Measurements from ENCODE around the gene TUBB2B. TPM values are rescaled to one million over a fixed set of nuclear protein-coding genes. Genes with fewer than 3 reads are reported as not detected.

TUBB2B gene
- total and polyA plus RNA-seq, 2 donors (not counting 1 experiment from before 2014, with no cell fraction given), result 14.7 TPM; not detected in 1

- no peak for ATAC-seq (ENCODE audit: low read depth)
- Histone ChIP-seq H3K4me1 (ENCODE audit: control insufficient read depth in 2 of 2, insufficient read depth in 2 of 2, low read length in 2 of 2) (peaks cover 3 to 8% of the 10 kb centered on the region in 2 donors), H2AFZ (ENCODE audit: insufficient read depth, low read depth, low read length, poor library complexity, severe bottlenecking) (no peak overlapping the region), H3K79me2 (ENCODE audit: control insufficient read depth, insufficient read depth, low read length) (no peaks in the 10 kb centered on the region), H3K9ac (ENCODE audit: low read length) (no peak overlapping the region), H3K4me3 (ENCODE audit: control extremely low read depth in 1 of 5, extremely low read depth in 1 of 5, insufficient read depth in 1 of 5, low read depth in 2 of 5, low read length in 4 of 5) (no peak overlapping the region), H3K27me3 (replicated peaks in 1 of 4; ENCODE audit: control extremely low read depth in 1 of 4, control insufficient read depth in 3 of 4, insufficient read depth in 4 of 4, low read length in 3 of 4) (peaks cover 0 to 17% (median 14%) of the 10 kb centered on the region in 4 experiments), H3K27ac (ENCODE audit: low read length in 2 of 2) (no peak overlapping the region), H4K20me1 (ENCODE audit: control insufficient read depth, insufficient read depth, low read length, poor library complexity, severe bottlenecking) (no peaks in the 10 kb centered on the region), H3K9me3 (ENCODE audit: control extremely low read depth in 1 of 3, control insufficient read depth in 2 of 3, insufficient read depth in 1 of 3, low read length in 2 of 3) (no peaks in the 10 kb centered on the region), H3K36me3 (replicated peaks in 1 of 2; ENCODE audit: control extremely low read depth in 1 of 2, control insufficient read depth in 1 of 2, extremely low read depth in 1 of 2, insufficient read depth in 2 of 2, low read length in 1 of 2) (no peaks in the 10 kb centered on the region), H3K4me2 (replicated peaks; ENCODE audit: low read depth, low read length, poor library complexity, severe bottlenecking) (no peak overlapping the region)
- Mint-ChIP-seq H3K9me3 (ENCODE audit: insufficient read depth) (no peaks in the 10 kb centered on the region), H3K4me3 (no peak overlapping the region), H3K4me1 (peaks cover 4% of the 10 kb centered on the region), H3K27ac (no peak overlapping the region), H3K27me3 (peaks cover 52% of the 10 kb centered on the region)
- TF ChIP-seq EZH2 (IDR thresholded peaks at IDR 0.05; ENCODE audit: borderline replicate concordance, insufficient read depth, low read depth, low read length, poor library complexity, severe bottlenecking) (no peak), CTCF (IDR thresholded peaks at IDR 0.05) (no peak)
- intact Hi-C loops (cut with micrococcal nuclease), result no loop called here
- no peak for DNase-seq
- ChIA-PET POLR2A (no interaction called here), CTCF (interaction anchor here (0.6 to 0.8 kb wide), 2 partner anchors 13 to 111 kb away, joined by 3 to 4 read pairs; no protein-coding TSS in a partner anchor)
- WGBS (ENCODE audit: insufficient coverage), result 60% methylated on average over 21 of the region's 24 CpGs
Observed at GRCh38 chr6:3237761-3238662, 10.6 kb upstream of the TUBB2B start.

GRCh38 chr6:3236005-3236404 lies 8.6 kb upstream of the TUBB2B start:
- H3K79me2 ChIP-seq (ENCODE audit: control insufficient read depth, insufficient read depth, low read length), result no peaks in the 10 kb centered on the region
- no peak for TF ChIP-seq EZH2 (IDR thresholded peaks at IDR 0.05; ENCODE audit: borderline replicate concordance, insufficient read depth, low read depth, low read length, poor library complexity, severe bottlenecking)
- no peak for TF ChIP-seq CTCF (IDR thresholded peaks at IDR 0.05)
- no peak overlapping the region for H3K27ac ChIP-seq (ENCODE audit: low read length in 2 of 2)
- H3K4me2 ChIP-seq (replicated peaks; ENCODE audit: low read depth, low read length, poor library complexity, severe bottlenecking), result no peak overlapping the region
- ChIA-PET POLR2A (interaction anchor here (0.7 kb wide), 1 partner anchor 53 kb away, joined by 3 read pairs; no protein-coding TSS in a partner anchor), CTCF (interaction anchor here (0.7 kb wide), 1 partner anchor 12 kb away, joined by 3 read pairs; no protein-coding TSS in a partner anchor)
- H3K9ac ChIP-seq (ENCODE audit: low read length), result no peak overlapping the region
- H4K20me1 ChIP-seq (ENCODE audit: control insufficient read depth, insufficient read depth, low read length, poor library complexity, severe bottlenecking), result no peaks in the 10 kb centered on the region
- H3K27ac Mint-ChIP-seq, result no peak overlapping the region
- 0% methylated on average over 2 of the region's 3 CpGs for WGBS (ENCODE audit: insufficient coverage)
- no peak overlapping the region for H2AFZ ChIP-seq (ENCODE audit: insufficient read depth, low read depth, low read length, poor library complexity, severe bottlenecking)
- intact Hi-C loops (cut with micrococcal nuclease), result no loop called here
- no peak for DNase-seq
- H3K27me3 Mint-ChIP-seq, result peaks cover 63% of the 10 kb centered on the region
- ATAC-seq (ENCODE audit: low read depth), result no peak
- H3K27me3 ChIP-seq (replicated peaks in 1 of 4; ENCODE audit: control extremely low read depth in 1 of 4, control insufficient read depth in 3 of 4, insufficient read depth in 4 of 4, low read length in 3 of 4), result peaks cover 0 to 35% (median 30%) of the 10 kb centered on the region in 4 experiments
- no peaks in the 10 kb centered on the region for H3K36me3 ChIP-seq (replicated peaks in 1 of 2; ENCODE audit: control extremely low read depth in 1 of 2, control insufficient read depth in 1 of 2, extremely low read depth in 1 of 2, insufficient read depth in 2 of 2, low read length in 1 of 2)
- H3K4me1 Mint-ChIP-seq, result peaks cover 15% of the 10 kb centered on the region
- peaks cover 0 to 12% (median 0%) of the 10 kb centered on the region in 3 donors for H3K9me3 ChIP-seq (ENCODE audit: control extremely low read depth in 1 of 3, control insufficient read depth in 2 of 3, insufficient read depth in 1 of 3, low read length in 2 of 3)
- H3K4me3 ChIP-seq (ENCODE audit: control extremely low read depth in 1 of 5, extremely low read depth in 1 of 5, insufficient read depth in 1 of 5, low read depth in 2 of 5, low read length in 4 of 5), result no peak overlapping the region
- H3K4me1 ChIP-seq (ENCODE audit: control insufficient read depth in 2 of 2, insufficient read depth in 2 of 2, low read length in 2 of 2), result peaks cover 17 to 21% of the 10 kb centered on the region in 2 donors
- no peaks in the 10 kb centered on the region for H3K9me3 Mint-ChIP-seq (ENCODE audit: insufficient read depth)
- no peak overlapping the region for H3K4me3 Mint-ChIP-seq
